Measurements from ENCODE around the gene UBA3. TPM values are rescaled to one million over a fixed set of nuclear protein-coding genes. Genes with fewer than 3 reads are reported as not detected.

Gene UBA3
- total and polyA plus RNA-seq, 2 donors (not counting 3 experiments of a cell fraction or from before 2014, with no cell fraction given): 39.4 to 84.6 TPM

GRCh38 chr3:69108811-69109210, 28.6 kb upstream of the UBA3 start:
- ChIA-PET POLR2A (interaction anchor here (0.7 kb wide), 1 partner anchor 213 kb away, joined by 3 read pairs; no protein-coding TSS in a partner anchor), CTCF (interaction anchor here (1.2 to 1.6 kb wide), 3 partner anchors 9 to 15 kb away, joined by 4 to 7 read pairs (median 4); no protein-coding TSS in a partner anchor)
- Histone ChIP-seq H3K9me3 (replicated peaks; ENCODE audit: control insufficient read depth, insufficient read depth, low read length) (no peaks in the 10 kb centered on the region), H2AFZ (ENCODE audit: low read depth, low read length) (no peak overlapping the region), H3K79me2 (ENCODE audit: control insufficient read depth, insufficient read depth, low read length) (no peaks in the 10 kb centered on the region), H3K9me1 (replicated peaks; ENCODE audit: control insufficient read depth, extremely low read depth, insufficient read depth, low read length) (no peaks in the 10 kb centered on the region), H3K27me3 (ENCODE audit: control insufficient read depth in 2 of 2, insufficient read depth in 2 of 2, low read length in 2 of 2) (no peaks in the 10 kb centered on the region), H3K4me2 (ENCODE audit: insufficient read depth, low read length) (no peak overlapping the region), H3K4me1 (ENCODE audit: control insufficient read depth, extremely low read depth, insufficient read depth, low read length) (peaks cover 11% of the 10 kb centered on the region), H3K36me3 (ENCODE audit: control insufficient read depth in 2 of 2, extremely low read depth in 1 of 2, insufficient read depth in 2 of 2, low read length in 2 of 2) (peaks cover 7% of the 10 kb centered on the region in 2 experiments), H3K27ac (ENCODE audit: insufficient read depth, low read depth, low read length) (no peak overlapping the region), H3K4me3 (replicated peaks in 1 of 3; ENCODE audit: insufficient read depth in 1 of 3, low read depth in 1 of 3, low read length in 3 of 3) (no peak overlapping the region), H3K9ac (replicated peaks; ENCODE audit: extremely low read depth, insufficient read depth, low read length) (no peak overlapping the region), H4K20me1 (replicated peaks; ENCODE audit: control insufficient read depth, extremely low read depth, insufficient read depth, low read length) (no peaks in the 10 kb centered on the region)
- FAIRE-seq: no peak
- DNase-seq (ENCODE audit: low read depth, low spot score): peak; percentile 85
- intact Hi-C loops (cut with micrococcal nuclease) (no loop called here), dilution Hi-C loops (cut with MboI; ENCODE audit: extremely low pct_ligation_motif_present, low sequenced_read_pairs) (no loop called here)
- TF ChIP-seq POLR2A (IDR thresholded peaks at IDR 0.05; ENCODE audit: low read depth, low read length) (no peak), POLR2AphosphoS5 (IDR thresholded peaks at IDR 0.05; ENCODE audit: insufficient read depth, low read depth, low read length) (no peak), GATA2 (IDR thresholded peaks at IDR 0.05; ENCODE audit: insufficient read depth, insufficient read length, low read depth, low read length) (no peak), MAX (IDR thresholded peaks at IDR 0.05; ENCODE audit: insufficient read depth, insufficient read length) (peak; percentile 20), FOS (IDR thresholded peaks at IDR 0.05; ENCODE audit: borderline replicate concordance, insufficient read depth, low read length) (no peak), MYC (IDR thresholded peaks at IDR 0.05; ENCODE audit: low read depth, low read length) (no peak), EZH2 (IDR thresholded peaks at IDR 0.05; ENCODE audit: borderline replicate concordance, low read depth, low read length, severe bottlenecking) (no peak), JUN (IDR thresholded peaks at IDR 0.05; ENCODE audit: borderline replicate concordance, insufficient read depth, insufficient read length, low read depth) (peak; percentile 49), CTCF (IDR thresholded peaks at IDR 0.05; ENCODE audit: extremely low read depth in 1 of 2, insufficient read depth in 1 of 2, low read depth in 1 of 2, low read length in 2 of 2) (no peak)
- no TSS peak for BruUV-seq (replicated peaks)

Measured in endothelial cell of umbilical vein (primary cell).